K562 (cell line): ENCODE data around the gene IRF3. TPM values are rescaled to one million over a fixed set of nuclear protein-coding genes. Genes with fewer than 3 reads are reported as not detected.

Experiments
- EP300 ChIP-seq: IDR thresholded peaks from 2 replicates; pipeline ENCODE4 v1.6.1; 2012; ENCODE audit warnings: low read length, improper control_type of control experiment
- KLF6 ChIP-seq: fragments of 250-450 bp; sonication (Bioruptor Pico); IDR thresholded peaks from 2 replicates; pipeline ENCODE4 v1.4.0; 2020; ENCODE audit warnings: mild to moderate bottlenecking, moderate library complexity, borderline replicate concordance
- NEUROD1 ChIP-seq: fragments of 150-350 bp; IDR thresholded peaks from 2 replicates; pipeline ENCODE4 v1.6.1; 2014; ENCODE audit warnings: borderline replicate concordance, low read length, low read depth; ENCODE audit not compliant: partially characterized antibody
- POLR2A ChIP-seq: fragments of 450-650 bp; conservative IDR thresholded peaks from 2 replicates; pipeline ENCODE4 v1.6.1; 2016
- SPI1 ChIP-seq: IDR thresholded peaks from 2 replicates; pipeline ENCODE4 v1.6.1; 2011; ENCODE audit warnings: low read depth, low read length, control low read depth, borderline replicate concordance
- ZNF696 ChIP-seq: fragments of 250-450 bp; sonication (Bioruptor Pico); conservative IDR thresholded peaks from 2 replicates; pipeline ENCODE4 v1.4.0; 2020; ENCODE audit warnings: mild to moderate bottlenecking, moderate library complexity
- polyA plus RNA-seq, 8 experiments: library from polyadenylated mRNA; depleted of rRNA in 4 of 8; stranded (reverse) in 5 of 8; unstranded in 3 of 8; fragments of >200 nt; fragmentation: Nextera tagmentation in 2 of 8; fragmentation: Illumina TruSeq in 1 of 8; extraction: Ambion mirVana in 2 of 8; extraction: Trizol in 1 of 8; gene quantifications; 2 replicates each; pipeline versions ENCODE4 v1.2.1 to v1.2.3, GENCODE V29; 2011 to 2014; ENCODE audit warnings: inconsistent platforms in 1 of 8, missing spikeins in 1 of 8
- total RNA-seq, 7 experiments: library from RNA; depleted of rRNA in 6 of 7; stranded (reverse); fragments of >200 nt in 6 of 7; fragmentation: Illumina TruSeq in 2 of 7; extraction: Trizol in 2 of 7; gene quantifications; 2 replicates each; pipeline versions ENCODE4 v1.2.1 to v1.2.3, GENCODE V29; 2011 to 2021; ENCODE audit warnings: low replicate concordance in 1 of 7
- TF ChIP-seq, protein P1 (sequence below), 2 experiments: fragments of 450-650 bp; IDR thresholded peaks; 2 replicates each; pipeline ENCODE4 v1.6.1; 2016; ENCODE audit warnings: mild to moderate bottlenecking in 2 of 2, borderline replicate concordance in 1 of 2, low read depth in 1 of 2, moderate library complexity in 1 of 2
- TF ChIP-seq, protein P2 (sequence below): fragments of 150-350 bp; conservative IDR thresholded peaks from 2 replicates; pipeline ENCODE4 v1.6.1; 2014; ENCODE audit warnings: low read length
- TF ChIP-seq, protein P3 (sequence below): fragments of 450-650 bp; IDR thresholded peaks from 2 replicates; pipeline ENCODE4 v1.6.1; 2016; ENCODE audit warnings: low read depth, mild to moderate bottlenecking, moderate library complexity
- TF ChIP-seq, protein P4 (sequence below): fragments of 450-650 bp; IDR thresholded peaks from 2 replicates; pipeline ENCODE4 v1.7.1; 2018; ENCODE audit warnings: mild to moderate bottlenecking, low read depth; ENCODE audit not compliant: partially characterized antibody

IRF3 gene
- total and polyA plus RNA-seq, 9 of the 15 experiments (the other 6 are each of a cell fraction or from before 2014, with no cell fraction given): 7.5 to 145 (median 65.4) TPM

DNA sequence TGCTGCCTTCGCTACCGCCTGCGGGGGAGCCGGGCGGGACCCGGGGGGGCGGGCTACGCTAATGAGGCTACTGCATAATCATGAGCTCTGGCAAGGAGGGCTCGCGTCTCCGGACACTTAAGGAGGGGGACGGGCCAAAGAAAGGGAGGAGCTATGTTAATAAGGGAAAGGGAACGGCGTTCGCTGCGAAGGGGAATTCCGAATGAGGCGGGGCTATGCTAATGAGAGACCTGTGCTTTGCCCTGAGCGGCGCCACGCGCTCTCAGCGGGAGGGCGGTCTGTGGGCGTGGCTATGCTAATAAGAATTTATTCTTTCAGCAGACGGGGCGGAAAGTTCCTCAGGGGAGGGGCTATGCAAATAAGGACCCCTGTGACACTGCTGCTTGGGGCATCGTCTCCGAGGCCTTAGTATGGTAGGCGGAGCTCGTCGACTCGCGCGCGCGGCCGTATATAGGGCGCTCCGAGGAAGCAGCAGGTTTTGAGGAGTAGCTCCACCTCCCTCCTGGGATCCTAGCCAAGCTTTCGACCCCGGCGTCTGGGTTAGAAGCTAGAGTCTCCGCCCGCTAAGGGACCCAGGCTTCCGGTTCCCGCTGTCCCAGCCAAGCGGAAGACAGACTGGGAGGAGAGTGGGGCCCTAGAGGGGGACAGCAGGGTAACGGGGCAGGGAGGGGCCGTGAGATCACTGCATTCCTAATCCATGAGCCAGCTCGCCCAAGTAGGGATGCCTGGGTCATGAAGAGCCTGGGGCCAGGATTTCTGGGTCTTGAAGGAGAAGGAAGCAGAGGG is 25.4 kb downstream of the IRF3 start, which contains the start of gene RRAS (continued):
- TF ChIP-seq, protein P1, sequence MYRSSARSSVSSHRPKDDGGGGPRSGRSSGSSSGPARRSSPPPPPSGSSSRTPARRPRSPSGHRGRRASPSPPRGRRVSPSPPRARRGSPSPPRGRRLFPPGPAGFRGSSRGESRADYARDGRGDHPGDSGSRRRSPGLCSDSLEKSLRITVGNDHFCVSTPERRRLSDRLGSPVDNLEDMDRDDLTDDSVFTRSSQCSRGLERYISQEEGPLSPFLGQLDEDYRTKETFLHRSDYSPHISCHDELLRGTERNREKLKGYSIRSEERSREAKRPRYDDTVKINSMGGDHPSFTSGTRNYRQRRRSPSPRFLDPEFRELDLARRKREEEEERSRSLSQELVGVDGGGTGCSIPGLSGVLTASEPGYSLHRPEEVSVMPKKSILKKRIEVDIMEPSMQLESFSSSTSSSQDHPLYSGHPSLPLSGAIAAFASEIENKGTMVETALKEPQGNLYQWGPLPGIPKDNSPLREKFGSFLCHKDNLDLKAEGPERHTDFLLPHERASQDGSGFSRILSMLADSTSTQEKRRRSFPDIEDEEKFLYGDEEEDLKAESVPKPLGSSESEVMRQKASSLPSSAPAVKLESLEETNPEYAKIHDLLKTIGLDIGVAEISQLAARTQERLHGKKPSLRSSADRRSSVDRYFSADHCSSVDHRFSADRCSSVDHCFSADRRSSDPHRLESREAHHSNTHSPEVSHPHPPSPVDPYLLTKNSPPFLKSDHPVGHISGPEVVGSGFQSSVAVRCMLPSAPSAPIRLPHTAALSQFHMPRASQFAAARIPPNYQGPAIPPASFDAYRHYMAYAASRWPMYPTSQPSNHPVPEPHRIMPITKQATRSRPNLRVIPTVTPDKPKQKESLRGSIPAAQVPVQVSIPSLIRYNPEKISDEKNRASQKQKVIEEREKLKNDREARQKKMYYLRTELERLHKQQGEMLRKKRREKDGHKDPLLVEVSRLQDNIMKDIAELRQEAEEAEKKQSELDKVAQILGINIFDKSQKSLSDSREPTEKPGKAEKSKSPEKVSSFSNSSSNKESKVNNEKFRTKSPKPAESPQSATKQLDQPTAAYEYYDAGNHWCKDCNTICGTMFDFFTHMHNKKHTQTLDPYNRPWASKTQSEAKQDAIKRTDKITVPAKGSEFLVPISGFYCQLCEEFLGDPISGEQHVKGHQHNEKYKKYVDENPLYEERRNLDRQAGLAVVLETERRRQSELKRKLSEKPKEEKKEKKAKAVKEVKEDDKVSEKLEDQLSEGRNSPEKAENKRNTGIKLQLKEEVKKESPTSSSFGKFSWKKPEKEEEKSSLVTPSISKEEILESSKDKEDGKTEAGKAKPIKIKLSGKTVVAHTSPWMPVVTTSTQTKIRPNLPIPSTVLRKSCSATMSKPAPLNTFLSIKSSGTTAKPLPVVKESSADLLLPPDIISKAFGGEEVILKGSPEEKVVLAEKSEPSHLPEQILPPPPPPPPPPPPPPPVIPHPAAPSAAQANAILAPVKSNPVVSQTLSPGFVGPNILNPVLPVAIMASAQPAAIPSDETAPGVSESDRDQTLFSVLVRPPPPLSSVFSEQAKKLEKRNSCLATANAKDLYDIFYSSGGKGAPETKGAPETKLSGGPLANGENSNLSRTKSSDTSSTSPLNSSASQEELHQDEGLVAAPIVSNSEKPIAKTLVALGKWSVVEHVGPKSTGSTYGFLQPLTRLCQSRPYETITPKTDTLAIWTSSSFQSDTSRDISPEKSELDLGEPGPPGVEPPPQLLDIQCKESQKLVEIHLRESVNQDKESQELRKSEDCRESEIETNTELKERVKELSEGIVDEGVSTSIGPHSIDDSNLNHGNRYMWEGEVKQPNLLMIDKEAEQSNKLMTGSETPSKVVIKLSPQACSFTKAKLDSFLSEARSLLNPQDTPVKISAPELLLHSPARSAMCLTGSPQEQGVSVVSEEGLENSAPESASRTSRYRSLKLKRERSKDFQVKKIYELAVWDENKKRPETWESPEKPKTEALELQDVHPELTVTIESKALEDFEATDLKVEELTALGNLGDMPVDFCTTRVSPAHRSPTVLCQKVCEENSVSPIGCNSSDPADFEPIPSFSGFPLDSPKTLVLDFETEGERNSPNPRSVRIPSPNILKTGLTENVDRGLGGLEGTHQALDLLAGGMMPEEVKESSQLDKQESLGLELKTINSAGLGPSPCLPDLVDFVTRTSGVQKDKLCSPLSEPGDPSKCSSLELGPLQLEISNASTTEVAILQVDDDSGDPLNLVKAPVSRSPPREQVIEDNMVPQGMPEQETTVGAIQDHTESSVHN (IDR thresholded peaks at IDR 0.05; ENCODE audit: borderline replicate concordance in 1 of 2, low read depth in 1 of 2): peak in 1 of 2 experiments; percentile 68; a peak in 1 of 4 replicates
- TF ChIP-seq KLF6 (CRISPR knock-in tag): no peak
- peak; percentile 26; the same call in 1 of the 2 replicates for TF ChIP-seq SPI1
- peak; percentile 92 for TF ChIP-seq POLR2A
- TF ChIP-seq NEUROD1: peak; percentile 81
- TF ChIP-seq, protein P2, sequence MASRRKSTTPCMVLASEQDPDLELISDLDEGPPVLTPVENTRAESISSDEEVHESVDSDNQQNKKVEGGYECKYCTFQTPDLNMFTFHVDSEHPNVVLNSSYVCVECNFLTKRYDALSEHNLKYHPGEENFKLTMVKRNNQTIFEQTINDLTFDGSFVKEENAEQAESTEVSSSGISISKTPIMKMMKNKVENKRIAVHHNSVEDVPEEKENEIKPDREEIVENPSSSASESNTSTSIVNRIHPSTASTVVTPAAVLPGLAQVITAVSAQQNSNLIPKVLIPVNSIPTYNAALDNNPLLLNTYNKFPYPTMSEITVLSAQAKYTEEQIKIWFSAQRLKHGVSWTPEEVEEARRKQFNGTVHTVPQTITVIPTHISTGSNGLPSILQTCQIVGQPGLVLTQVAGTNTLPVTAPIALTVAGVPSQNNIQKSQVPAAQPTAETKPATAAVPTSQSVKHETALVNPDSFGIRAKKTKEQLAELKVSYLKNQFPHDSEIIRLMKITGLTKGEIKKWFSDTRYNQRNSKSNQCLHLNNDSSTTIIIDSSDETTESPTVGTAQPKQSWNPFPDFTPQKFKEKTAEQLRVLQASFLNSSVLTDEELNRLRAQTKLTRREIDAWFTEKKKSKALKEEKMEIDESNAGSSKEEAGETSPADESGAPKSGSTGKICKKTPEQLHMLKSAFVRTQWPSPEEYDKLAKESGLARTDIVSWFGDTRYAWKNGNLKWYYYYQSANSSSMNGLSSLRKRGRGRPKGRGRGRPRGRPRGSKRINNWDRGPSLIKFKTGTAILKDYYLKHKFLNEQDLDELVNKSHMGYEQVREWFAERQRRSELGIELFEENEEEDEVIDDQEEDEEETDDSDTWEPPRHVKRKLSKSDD: no peak
- no peak for TF ChIP-seq ZNF696 (CRISPR knock-in tag)
- TF ChIP-seq EP300: peak; percentile 45; the same call in 1 of the 2 replicates
- TF ChIP-seq, protein P3, sequence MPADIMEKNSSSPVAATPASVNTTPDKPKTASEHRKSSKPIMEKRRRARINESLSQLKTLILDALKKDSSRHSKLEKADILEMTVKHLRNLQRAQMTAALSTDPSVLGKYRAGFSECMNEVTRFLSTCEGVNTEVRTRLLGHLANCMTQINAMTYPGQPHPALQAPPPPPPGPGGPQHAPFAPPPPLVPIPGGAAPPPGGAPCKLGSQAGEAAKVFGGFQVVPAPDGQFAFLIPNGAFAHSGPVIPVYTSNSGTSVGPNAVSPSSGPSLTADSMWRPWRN: peak; percentile 59; the same call in 1 of the 2 replicates
- TF ChIP-seq, protein P4, sequence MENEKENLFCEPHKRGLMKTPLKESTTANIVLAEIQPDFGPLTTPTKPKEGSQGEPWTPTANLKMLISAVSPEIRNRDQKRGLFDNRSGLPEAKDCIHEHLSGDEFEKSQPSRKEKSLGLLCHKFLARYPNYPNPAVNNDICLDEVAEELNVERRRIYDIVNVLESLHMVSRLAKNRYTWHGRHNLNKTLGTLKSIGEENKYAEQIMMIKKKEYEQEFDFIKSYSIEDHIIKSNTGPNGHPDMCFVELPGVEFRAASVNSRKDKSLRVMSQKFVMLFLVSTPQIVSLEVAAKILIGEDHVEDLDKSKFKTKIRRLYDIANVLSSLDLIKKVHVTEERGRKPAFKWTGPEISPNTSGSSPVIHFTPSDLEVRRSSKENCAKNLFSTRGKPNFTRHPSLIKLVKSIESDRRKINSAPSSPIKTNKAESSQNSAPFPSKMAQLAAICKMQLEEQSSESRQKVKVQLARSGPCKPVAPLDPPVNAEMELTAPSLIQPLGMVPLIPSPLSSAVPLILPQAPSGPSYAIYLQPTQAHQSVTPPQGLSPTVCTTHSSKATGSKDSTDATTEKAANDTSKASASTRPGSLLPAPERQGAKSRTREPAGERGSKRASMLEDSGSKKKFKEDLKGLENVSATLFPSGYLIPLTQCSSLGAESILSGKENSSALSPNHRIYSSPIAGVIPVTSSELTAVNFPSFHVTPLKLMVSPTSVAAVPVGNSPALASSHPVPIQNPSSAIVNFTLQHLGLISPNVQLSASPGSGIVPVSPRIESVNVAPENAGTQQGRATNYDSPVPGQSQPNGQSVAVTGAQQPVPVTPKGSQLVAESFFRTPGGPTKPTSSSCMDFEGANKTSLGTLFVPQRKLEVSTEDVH: peak; percentile 62
